Measurements from ENCODE around the gene SLC25A52. TPM values are rescaled to one million over a fixed set of nuclear protein-coding genes. Genes with fewer than 3 reads are reported as not detected.
A peak's percentile ranks its signal among the peaks of the same experiment; 100 is the strongest.
"Not testable (repeated sequence)": the region's sequence is repeated elsewhere in the genome, so short reads cannot be mapped to it uniquely, and the experiment has no call there.

Gene SLC25A52
- total and polyA plus RNA-seq, 5 experiments from 2014 or later, result not detected

GRCh38 chr18:31736630-31737029 lies 24.1 kb downstream of the SLC25A52 start:
- POLR2A ChIA-PET, result no interaction called here
- Mint-ChIP-seq H3K4me1 (no peaks in the 10 kb centered on the region), H3K36me3 (no peaks in the 10 kb centered on the region), H3K27ac (no peak overlapping the region), H3K9me3 (peaks cover 0 to 13% (median 3%) of the 10 kb centered on the region in 9 donors), H3K27me3 (peaks cover 0 to 3% (median 0%) of the 10 kb centered on the region in 5 donors), H3K4me3 (no peak overlapping the region)
- ATAC-seq (no peak), DNase-seq (no peak)

GRCh38 chr18:31731628-31732027 lies 29.1 kb downstream of the SLC25A52 start:
- POLR2A ChIA-PET, result no interaction called here
- Mint-ChIP-seq H3K4me3 (no peak overlapping the region), H3K36me3 (no peaks in the 10 kb centered on the region), H3K27me3 (peaks cover 0 to 17% (median 10%) of the 10 kb centered on the region in 5 donors), H3K9me3 (peaks cover 0 to 4% (median 0%) of the 10 kb centered on the region in 9 donors), H3K4me1 (no peaks in the 10 kb centered on the region), H3K27ac (no peak overlapping the region)
- DNase-seq, result no peak
- ATAC-seq, result no peak

GRCh38 chr18:31729196-31729595 lies 31.5 kb downstream of the SLC25A52 start:
- H3K9me3 Mint-ChIP-seq, H3K36me3 Mint-ChIP-seq, H3K4me1 Mint-ChIP-seq, POLR2A ChIA-PET, H3K4me3 Mint-ChIP-seq, ATAC-seq, DNase-seq, H3K27ac Mint-ChIP-seq: not testable (repeated sequence)
- peaks cover 4 to 33% (median 14%) of the 10 kb centered on the region in 5 donors for H3K27me3 Mint-ChIP-seq

- Mint-ChIP-seq H3K27me3 (peaks cover 7 to 37% (median 18%) of the 10 kb centered on the region in 5 donors), H3K4me3 (peak overlapping the region; percentile 72 to 83 (median 76)), H3K36me3 (peaks cover 0 to 7% (median 3%) of the 10 kb centered on the region in 3 donors), H3K9me3 (peaks cover 0 to 8% (median 6%) of the 10 kb centered on the region in 9 donors), H3K4me1 (peaks cover 0 to 12% (median 4%) of the 10 kb centered on the region in 4 donors), H3K27ac (peak overlapping the region in 1 of 10 donors; percentile 33)
- ATAC-seq, result no peak
- no peak for DNase-seq
- POLR2A ChIA-PET, result no interaction called here
Measured at GRCh38 chr18:31723990-31724711, 36.5 kb downstream of the SLC25A52 start.

- POLR2A ChIA-PET, result no interaction called here
- H3K4me1 Mint-ChIP-seq, result peaks cover 0 to 12% (median 4%) of the 10 kb centered on the region in 4 donors
- peaks cover 0 to 10% (median 3%) of the 10 kb centered on the region in 3 donors for H3K36me3 Mint-ChIP-seq
- H3K4me3 Mint-ChIP-seq, result peak overlapping the region in 3 of 10 donors; percentile 12 to 80 (median 24)
- H3K9me3 Mint-ChIP-seq, result peaks cover 0 to 14% (median 9%) of the 10 kb centered on the region in 9 donors
- DNase-seq (no peak), ATAC-seq (no peak)
- H3K27ac Mint-ChIP-seq, result no peak overlapping the region
- peaks cover 7 to 34% (median 18%) of the 10 kb centered on the region in 5 donors for H3K27me3 Mint-ChIP-seq
Measured at GRCh38 chr18:31723639-31723989, 37.1 kb downstream of the SLC25A52 start.

GRCh38 chr18:31722369-31722957 lies 38.2 kb downstream of the SLC25A52 start:
- peak; percentile 23 to 80 (median 55) for DNase-seq
- Mint-ChIP-seq H3K36me3 (peaks cover 0 to 15% (median 3%) of the 10 kb centered on the region in 3 donors), H3K27ac (no peak overlapping the region), H3K4me1 (peaks cover 0 to 12% (median 4%) of the 10 kb centered on the region in 4 donors), H3K4me3 (peak overlapping the region in 2 of 10 donors; percentile 20 to 21), H3K9me3 (peaks cover 0 to 19% (median 9%) of the 10 kb centered on the region in 9 donors), H3K27me3 (peaks cover 5 to 31% (median 18%) of the 10 kb centered on the region in 5 donors)
- POLR2A ChIA-PET, result no interaction called here
- peak; percentile 81 to 84 for ATAC-seq

GRCh38 chr18:31721601-31722000 lies 39.1 kb downstream of the SLC25A52 start:
- POLR2A ChIA-PET, result no interaction called here
- no peak for DNase-seq
- no peak overlapping the region for H3K27ac Mint-ChIP-seq
- H3K4me3 Mint-ChIP-seq, result no peak overlapping the region
- H3K4me1 Mint-ChIP-seq, result peaks cover 0 to 12% (median 4%) of the 10 kb centered on the region in 4 donors
- peaks cover 0 to 15% (median 3%) of the 10 kb centered on the region in 3 donors for H3K36me3 Mint-ChIP-seq
- peaks cover 0 to 19% (median 9%) of the 10 kb centered on the region in 9 donors for H3K9me3 Mint-ChIP-seq
- no peak for ATAC-seq
- H3K27me3 Mint-ChIP-seq, result peaks cover 4 to 31% (median 18%) of the 10 kb centered on the region in 5 donors

- Mint-ChIP-seq H3K27ac (no peak overlapping the region), H3K36me3 (peaks cover 0 to 15% (median 3%) of the 10 kb centered on the region in 3 donors), H3K4me3 (no peak overlapping the region), H3K9me3 (peaks cover 0 to 19% (median 9%) of the 10 kb centered on the region in 9 donors), H3K4me1 (peaks cover 0 to 12% (median 4%) of the 10 kb centered on the region in 4 donors), H3K27me3 (peaks cover 4 to 27% (median 18%) of the 10 kb centered on the region in 5 donors)
- no peak for ATAC-seq
- POLR2A ChIA-PET, result no interaction called here
- DNase-seq, result no peak
Measured at GRCh38 chr18:31720867-31721266, 39.8 kb downstream of the SLC25A52 start.

GRCh38 chr18:31719363-31720006 lies 41.2 kb downstream of the SLC25A52 start:
- Mint-ChIP-seq H3K4me1 (peaks cover 0 to 9% (median 4%) of the 10 kb centered on the region in 4 donors), H3K4me3 (no peak overlapping the region), H3K9me3 (peaks cover 0 to 19% (median 9%) of the 10 kb centered on the region in 9 donors), H3K27ac (no peak overlapping the region), H3K36me3 (peaks cover 0 to 15% (median 3%) of the 10 kb centered on the region in 3 donors), H3K27me3 (peaks cover 4 to 15% (median 13%) of the 10 kb centered on the region in 5 donors)
- no peak for DNase-seq
- no peak for ATAC-seq
- POLR2A ChIA-PET, result no interaction called here

- Mint-ChIP-seq H3K9me3 (peaks cover 0 to 19% (median 9%) of the 10 kb centered on the region in 9 donors), H3K4me1 (peaks cover 0 to 3% (median 0%) of the 10 kb centered on the region in 4 donors), H3K27ac (no peak overlapping the region), H3K27me3 (peaks cover 0 to 10% (median 7%) of the 10 kb centered on the region in 5 donors), H3K4me3 (no peak overlapping the region), H3K36me3 (peaks cover 0 to 15% (median 3%) of the 10 kb centered on the region in 3 donors)
- POLR2A ChIA-PET, result no interaction called here
- ATAC-seq, result no peak
- no peak for DNase-seq
Measured at GRCh38 chr18:31718386-31718785, 42.3 kb downstream of the SLC25A52 start.

- no peak overlapping the region for H3K27ac Mint-ChIP-seq
- ATAC-seq (no peak), DNase-seq (no peak)
- H3K4me3 Mint-ChIP-seq, result no peak overlapping the region
- H3K9me3 Mint-ChIP-seq, result peaks cover 0 to 19% (median 9%) of the 10 kb centered on the region in 9 donors
- no peaks in the 10 kb centered on the region for H3K4me1 Mint-ChIP-seq
- peaks cover 0 to 15% (median 3%) of the 10 kb centered on the region in 3 donors for H3K36me3 Mint-ChIP-seq
- H3K27me3 Mint-ChIP-seq, result peaks cover 0 to 2% (median 0%) of the 10 kb centered on the region in 5 donors
- POLR2A ChIA-PET, result no interaction called here
Measured at GRCh38 chr18:31716362-31716761, 44.3 kb downstream of the SLC25A52 start.

- ATAC-seq, result no peak
- POLR2A ChIA-PET, result no interaction called here
- peaks cover 0 to 3% (median 0%) of the 10 kb centered on the region in 9 donors for H3K9me3 Mint-ChIP-seq
- H3K4me3 Mint-ChIP-seq, result no peak overlapping the region
- no peaks in the 10 kb centered on the region for H3K4me1 Mint-ChIP-seq
- H3K27me3 Mint-ChIP-seq, result peaks cover 0 to 3% (median 0%) of the 10 kb centered on the region in 5 donors
- H3K27ac Mint-ChIP-seq, result peak overlapping the region in 1 of 10 donors; percentile 47
- H3K36me3 Mint-ChIP-seq, result no peaks in the 10 kb centered on the region
- no peak for DNase-seq
Measured at GRCh38 chr18:31711365-31712172, 49.1 kb downstream of the SLC25A52 start.

Data from naive thymus-derived CD8-positive, alpha-beta T cell (primary cell).